Measurements from ENCODE around the gene SH3PXD2B. TPM values are rescaled to one million over a fixed set of nuclear protein-coding genes. Genes with fewer than 3 reads are reported as not detected.
A peak's percentile ranks its signal among the peaks of the same experiment; 100 is the strongest.
"Not testable (repeated sequence)": the region's sequence is repeated elsewhere in the genome, so short reads cannot be mapped to it uniquely, and the experiment has no call there.

The SH3PXD2B gene
- total RNA-seq, 1 donor from 2014 or later: 0.16 TPM

DNA sequence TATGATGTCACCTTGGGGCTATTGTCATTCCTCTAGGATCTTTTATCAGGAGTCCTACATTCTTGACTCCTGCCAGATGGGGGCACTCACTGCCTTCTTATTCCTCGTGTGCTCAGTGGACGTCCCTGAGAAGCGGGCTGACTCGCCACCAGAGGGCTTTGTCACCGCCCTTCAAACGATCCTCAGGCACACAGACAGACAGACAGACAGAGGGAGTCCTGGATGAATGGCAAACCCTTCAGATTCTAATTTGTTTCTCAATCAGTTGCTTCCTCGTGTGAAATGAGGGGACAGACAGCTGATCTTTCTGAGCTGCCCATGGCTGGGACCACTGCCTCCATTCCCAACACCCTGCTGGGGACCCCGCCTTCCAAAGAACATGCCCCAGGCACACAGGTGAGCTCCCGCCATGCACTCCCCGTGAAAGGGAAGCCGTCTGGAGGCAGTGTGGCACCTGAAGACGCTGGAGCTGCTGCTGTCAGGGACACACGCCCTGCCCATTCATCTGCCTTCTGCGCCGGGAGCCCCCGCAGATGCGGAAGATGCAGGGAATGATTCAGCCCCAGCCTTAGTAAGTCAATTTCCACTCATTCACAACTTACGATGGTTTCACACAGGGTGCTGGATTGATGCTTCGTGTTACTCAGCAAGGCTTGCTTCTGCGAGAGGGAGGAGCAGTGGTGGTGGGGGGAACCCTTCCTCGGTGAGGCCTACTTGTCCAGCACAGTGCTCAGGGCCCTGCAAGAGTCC lies 24.9 kb upstream of the SH3PXD2B start:
- intact Hi-C loops (cut with micrococcal nuclease): loop anchor here (1.0 to 10.0 kb wide), 2 partner anchors 218 to 476 kb away; partner anchors contain the start of gene RPL26L1
- Mint-ChIP-seq H3K9me3 (no peaks in the 10 kb centered on the region), H3K36me3 (ENCODE audit: low read depth) (no peaks in the 10 kb centered on the region), H3K4me1 (no peaks in the 10 kb centered on the region), H3K4me3 (no peak overlapping the region), H3K27ac (no peak overlapping the region), H3K27me3 (no peaks in the 10 kb centered on the region)
- DNase-seq: peak; percentile 85

- not testable (repeated sequence) for H3K4me3 Mint-ChIP-seq; H3K4me1 Mint-ChIP-seq; H3K36me3 Mint-ChIP-seq (ENCODE audit: low read depth); H3K27me3 Mint-ChIP-seq; H3K9me3 Mint-ChIP-seq; DNase-seq; H3K27ac Mint-ChIP-seq
- intact Hi-C loops (cut with micrococcal nuclease): loop anchor here (1.0 to 10.0 kb wide), 2 partner anchors 219 to 476 kb away; partner anchors contain the start of gene RPL26L1
These were observed 24.3 kb upstream of the SH3PXD2B start for GRCh38 chr5:172478695-172479033.

GRCh38 chr5:172478256-172478655 lies 23.9 kb upstream of the SH3PXD2B start:
- intact Hi-C loops (cut with micrococcal nuclease): loop anchor here (10.0 kb wide), 1 partner anchor 477 kb away; the partner anchor contains the start of gene RPL26L1
- Mint-ChIP-seq H3K9me3 (no peaks in the 10 kb centered on the region), H3K4me1 (no peaks in the 10 kb centered on the region), H3K27ac (no peak overlapping the region), H3K36me3 (ENCODE audit: low read depth) (no peaks in the 10 kb centered on the region), H3K4me3 (no peak overlapping the region), H3K27me3 (peaks cover 3% of the 10 kb centered on the region)
- no peak for DNase-seq

- no peak overlapping the region for H3K27ac Mint-ChIP-seq
- intact Hi-C loops (cut with micrococcal nuclease): loop anchor here (10.0 kb wide), 1 partner anchor 477 kb away; the partner anchor contains the start of gene RPL26L1
- H3K27me3 Mint-ChIP-seq: peaks cover 3% of the 10 kb centered on the region
- no peaks in the 10 kb centered on the region for H3K4me1 Mint-ChIP-seq
- no peak for DNase-seq
- no peak overlapping the region for H3K4me3 Mint-ChIP-seq
- H3K36me3 Mint-ChIP-seq (ENCODE audit: low read depth): no peaks in the 10 kb centered on the region
- H3K9me3 Mint-ChIP-seq: no peaks in the 10 kb centered on the region
These were observed 23.1 kb upstream of the SH3PXD2B start for GRCh38 chr5:172477466-172477865.

GRCh38 chr5:172474293-172474692 lies 20.0 kb upstream of the SH3PXD2B start:
- Mint-ChIP-seq H3K27me3 (peaks cover 5% of the 10 kb centered on the region), H3K4me1 (no peaks in the 10 kb centered on the region), H3K27ac (no peak overlapping the region), H3K4me3 (no peak overlapping the region), H3K9me3 (no peaks in the 10 kb centered on the region), H3K36me3 (ENCODE audit: low read depth) (no peaks in the 10 kb centered on the region)
- intact Hi-C loops (cut with micrococcal nuclease): loop anchor here (10.0 kb wide), 1 partner anchor 481 kb away; the partner anchor contains the start of gene RPL26L1
- no peak for DNase-seq

DNA sequence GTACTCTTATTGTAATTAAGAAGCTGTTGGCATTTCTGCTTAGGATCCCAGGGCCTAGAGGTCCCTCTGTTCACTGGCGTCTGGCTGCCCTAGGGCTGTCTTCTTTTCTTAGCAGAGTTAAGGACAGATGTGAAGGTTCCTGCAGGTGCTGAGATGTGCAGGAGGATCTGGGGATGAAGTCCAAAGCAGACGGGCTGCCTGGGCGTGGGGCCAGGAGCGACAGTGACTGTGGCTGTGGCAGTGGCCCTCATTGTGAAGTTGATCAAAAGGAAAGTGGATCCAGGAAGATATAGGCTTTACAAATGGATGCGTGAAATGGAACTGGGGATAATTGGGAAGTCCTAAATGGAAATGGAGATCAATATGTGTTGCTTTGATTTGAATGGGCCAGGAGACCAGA lies 19.1 kb upstream of the SH3PXD2B start:
- H3K27ac Mint-ChIP-seq: no peak overlapping the region
- no peaks in the 10 kb centered on the region for H3K36me3 Mint-ChIP-seq (ENCODE audit: low read depth)
- H3K4me1 Mint-ChIP-seq: no peaks in the 10 kb centered on the region
- H3K4me3 Mint-ChIP-seq: no peak overlapping the region
- no peaks in the 10 kb centered on the region for H3K9me3 Mint-ChIP-seq
- no peak for DNase-seq
- H3K27me3 Mint-ChIP-seq: peaks cover 8% of the 10 kb centered on the region
- intact Hi-C loops (cut with micrococcal nuclease): loop anchor here (10.0 kb wide), 1 partner anchor 481 kb away; the partner anchor contains the start of gene RPL26L1

- H3K4me1 Mint-ChIP-seq: no peaks in the 10 kb centered on the region
- H3K4me3 Mint-ChIP-seq: no peak overlapping the region
- no peaks in the 10 kb centered on the region for H3K9me3 Mint-ChIP-seq
- no peaks in the 10 kb centered on the region for H3K36me3 Mint-ChIP-seq (ENCODE audit: low read depth)
- intact Hi-C loops (cut with micrococcal nuclease): loop anchor here (10.0 kb wide), 1 partner anchor 485 kb away; the partner anchor contains the start of gene RPL26L1
- H3K27ac Mint-ChIP-seq: no peak overlapping the region
- DNase-seq: no peak
- peaks cover 18% of the 10 kb centered on the region for H3K27me3 Mint-ChIP-seq
These were observed 15.4 kb upstream of the SH3PXD2B start for GRCh38 chr5:172469697-172470096.

DNA sequence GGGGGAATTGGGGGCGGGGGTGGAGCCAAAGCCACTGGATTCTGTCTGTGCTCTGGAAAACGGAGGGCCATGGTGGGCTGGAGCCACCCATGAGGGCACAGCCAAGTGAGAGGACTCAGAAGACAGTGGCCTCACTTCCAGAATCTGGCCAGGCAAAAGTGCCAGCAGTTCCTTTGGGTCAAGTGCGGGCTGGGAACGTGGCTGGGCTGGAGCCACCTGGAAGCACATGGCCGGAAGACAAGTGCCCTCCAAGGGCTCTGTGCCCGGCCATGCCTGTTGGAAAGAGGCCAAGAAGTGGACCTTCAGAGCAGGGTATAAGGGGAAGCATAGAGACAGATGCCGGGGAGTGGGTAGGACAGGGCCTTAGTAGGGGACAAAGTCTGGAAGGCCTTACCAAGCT lies 11.7 kb upstream of the SH3PXD2B start:
- DNase-seq: no peak
- Mint-ChIP-seq H3K4me3 (no peak overlapping the region), H3K36me3 (ENCODE audit: low read depth) (no peaks in the 10 kb centered on the region), H3K4me1 (peaks cover 6% of the 10 kb centered on the region), H3K9me3 (no peaks in the 10 kb centered on the region), H3K27me3 (peaks cover 15% of the 10 kb centered on the region), H3K27ac (no peak overlapping the region)
- intact Hi-C loops (cut with micrococcal nuclease): no loop called here

DNA sequence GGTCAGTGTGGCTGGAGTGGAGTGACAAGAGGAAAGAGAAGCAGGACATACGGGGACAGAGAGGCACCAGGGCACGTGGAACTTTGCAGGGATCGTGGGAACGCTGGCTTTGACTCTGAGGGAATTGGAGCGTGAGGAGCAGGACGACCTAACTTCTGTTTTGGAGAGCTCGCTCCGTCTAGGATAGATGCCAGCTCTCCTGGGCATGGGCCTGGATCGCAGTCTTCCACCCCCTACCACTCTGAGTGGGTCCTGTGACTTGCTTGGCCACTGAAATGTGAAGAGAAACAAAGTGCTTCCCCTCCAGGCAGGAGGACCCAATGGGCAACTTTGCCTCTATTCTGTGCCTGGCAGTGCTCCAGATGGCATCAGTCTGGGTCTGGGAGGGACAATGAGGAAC lies 8.7 kb upstream of the SH3PXD2B start:
- Mint-ChIP-seq H3K27ac (no peak overlapping the region), H3K9me3 (no peaks in the 10 kb centered on the region), H3K36me3 (ENCODE audit: low read depth) (no peaks in the 10 kb centered on the region), H3K4me3 (no peak overlapping the region), H3K4me1 (peaks cover 12% of the 10 kb centered on the region), H3K27me3 (peaks cover 13% of the 10 kb centered on the region)
- DNase-seq: no peak
- intact Hi-C loops (cut with micrococcal nuclease): no loop called here

- Mint-ChIP-seq H3K36me3 (ENCODE audit: low read depth) (no peaks in the 10 kb centered on the region), H3K4me3 (no peak overlapping the region), H3K4me1 (peaks cover 14% of the 10 kb centered on the region), H3K27me3 (peaks cover 29% of the 10 kb centered on the region), H3K9me3 (no peaks in the 10 kb centered on the region), H3K27ac (no peak overlapping the region)
- intact Hi-C loops (cut with micrococcal nuclease): no loop called here
- no peak for DNase-seq
These were observed 5.4 kb upstream of the SH3PXD2B start for GRCh38 chr5:172459783-172460165.

DNA sequence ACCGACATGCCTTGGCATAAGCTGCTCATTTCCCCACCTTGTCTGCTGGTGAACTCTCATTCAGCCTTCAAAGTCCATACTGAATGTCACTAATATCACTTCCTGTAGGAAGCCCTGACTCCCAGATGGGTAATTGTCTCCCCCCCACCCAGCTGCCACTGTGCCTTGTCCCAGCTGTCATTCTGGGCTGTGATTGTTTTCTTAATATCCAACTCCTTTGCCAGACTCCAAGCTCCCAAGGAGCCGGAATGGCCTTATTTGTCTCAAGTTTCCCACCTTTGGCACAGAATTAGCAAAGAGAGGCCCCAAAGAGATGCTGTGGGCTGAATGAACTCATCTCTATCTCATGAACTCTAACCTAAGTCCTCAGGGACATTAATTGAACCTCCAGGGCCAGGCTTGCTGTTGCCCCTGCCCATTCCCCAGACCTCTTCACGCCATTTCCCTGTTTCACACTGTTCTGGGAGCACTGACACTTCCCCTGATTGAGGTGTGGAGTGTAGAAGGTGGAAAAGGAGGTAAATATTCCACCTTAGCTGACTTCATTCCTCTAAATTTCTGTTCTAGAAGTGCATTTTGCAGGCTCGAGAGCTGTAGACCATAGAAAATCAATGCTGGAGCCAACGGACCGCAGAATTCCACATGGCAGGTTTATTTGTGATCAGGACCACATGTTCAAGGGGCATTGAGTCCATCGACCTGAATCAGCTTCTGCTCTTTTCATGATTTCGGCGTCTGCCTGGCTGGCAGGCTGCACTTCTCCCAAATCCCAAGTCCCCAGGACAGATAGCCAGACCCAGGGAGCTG lies 4.9 kb upstream of the SH3PXD2B start:
- DNase-seq: no peak
- intact Hi-C loops (cut with micrococcal nuclease): no loop called here
- H3K36me3 Mint-ChIP-seq (ENCODE audit: low read depth): no peaks in the 10 kb centered on the region
- no peak overlapping the region for H3K27ac Mint-ChIP-seq
- no peaks in the 10 kb centered on the region for H3K9me3 Mint-ChIP-seq
- H3K4me3 Mint-ChIP-seq: no peak overlapping the region
- H3K4me1 Mint-ChIP-seq: peaks cover 15% of the 10 kb centered on the region
- peaks cover 31% of the 10 kb centered on the region for H3K27me3 Mint-ChIP-seq

DNA sequence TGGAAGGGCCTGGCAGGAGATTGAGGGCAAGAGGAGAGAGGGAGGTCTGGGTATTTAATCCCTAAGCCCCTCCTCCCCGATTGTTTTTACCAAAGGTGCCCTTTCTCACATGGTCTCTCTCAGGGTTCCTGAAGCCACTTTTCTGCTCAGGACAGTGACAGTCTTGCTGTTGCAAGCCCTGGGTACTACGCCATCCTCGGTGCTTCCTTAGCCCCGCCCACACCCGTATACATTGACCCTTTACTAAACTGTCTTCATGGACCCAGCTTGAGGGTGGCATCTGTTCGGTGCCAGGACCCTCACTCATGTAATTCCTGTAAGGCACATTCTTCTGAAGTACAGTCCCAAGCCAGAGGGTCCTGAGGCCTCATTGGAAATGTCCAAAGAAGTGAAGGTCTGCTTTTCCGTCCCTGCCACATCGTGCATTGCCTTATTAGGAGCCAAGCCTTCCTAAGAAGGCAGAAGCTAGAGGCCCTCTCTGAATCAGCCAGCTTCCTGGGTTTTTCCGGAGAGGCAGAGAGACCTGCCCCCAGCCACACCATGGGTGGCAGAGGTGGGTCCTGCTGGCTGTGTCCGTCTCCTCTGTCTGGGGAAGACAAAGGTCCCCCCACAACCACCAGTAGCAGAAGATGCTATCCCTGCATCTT lies 1.9 kb upstream of the SH3PXD2B start:
- Mint-ChIP-seq H3K4me3 (no peak overlapping the region), H3K36me3 (ENCODE audit: low read depth) (no peaks in the 10 kb centered on the region), H3K27me3 (peaks cover 52% of the 10 kb centered on the region), H3K9me3 (no peaks in the 10 kb centered on the region), H3K27ac (no peak overlapping the region), H3K4me1 (peaks cover 10% of the 10 kb centered on the region)
- intact Hi-C loops (cut with micrococcal nuclease): no loop called here
- DNase-seq: no peak

DNA sequence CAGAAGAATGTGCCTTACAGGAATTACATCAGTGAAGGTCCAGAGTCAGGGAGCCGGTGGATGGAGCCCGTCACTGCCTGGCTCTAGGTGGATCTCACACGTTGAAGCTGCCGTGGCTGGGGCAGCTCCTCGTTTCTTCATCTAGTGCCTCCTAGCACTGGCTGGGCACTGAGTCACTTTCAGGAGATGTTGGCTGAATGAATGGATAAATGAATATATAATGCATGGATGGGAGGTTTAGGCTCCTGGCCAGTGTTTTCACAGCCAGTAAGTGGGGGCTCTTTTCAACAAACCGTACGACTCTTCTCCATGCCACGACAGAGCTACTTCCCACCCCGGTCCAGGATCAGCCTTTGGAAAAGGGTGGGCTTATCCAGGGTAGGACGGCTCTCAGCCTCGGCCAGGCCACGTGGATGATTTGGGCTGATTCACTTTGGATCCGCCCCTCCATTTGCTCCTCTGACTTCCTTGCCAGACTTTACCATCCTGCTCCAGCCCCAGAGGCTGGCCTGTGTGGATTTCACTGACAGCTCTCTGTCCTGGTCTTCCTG lies 1.3 kb upstream of the SH3PXD2B start:
- H3K27me3 Mint-ChIP-seq: peaks cover 56% of the 10 kb centered on the region
- intact Hi-C loops (cut with micrococcal nuclease): loop anchor here (2.0 kb wide), 1 partner anchor 241 kb away; no protein-coding TSS in a partner anchor

More for the DNA sequence above, 1.3 kb upstream of the SH3PXD2B start:
- H3K4me1 Mint-ChIP-seq: peaks cover 4% of the 10 kb centered on the region
- H3K36me3 Mint-ChIP-seq (ENCODE audit: low read depth): no peaks in the 10 kb centered on the region
- no peak overlapping the region for H3K27ac Mint-ChIP-seq
- no peak overlapping the region for H3K4me3 Mint-ChIP-seq
- no peaks in the 10 kb centered on the region for H3K9me3 Mint-ChIP-seq
- DNase-seq: no peak
